DOHH2 (cell line): ENCODE measurements around the gene ZNF469.

Source experiments
- H3F3A ChIP-seq: fragments of 200-600 bp; sonication (generic), shearing (Covaris generic); 2 replicates; pipeline ENCODE4 v1.6.0; 2016; ENCODE audit warnings: antibody characterized with exemption, mild to moderate bottlenecking; ENCODE audit not compliant: control insufficient read depth, insufficient read depth
- H3K27ac ChIP-seq: fragments of 200-600 bp; sonication (generic); 2 replicates; pipeline ENCODE4 v1.5.1; 2014; ENCODE audit warnings: low read depth, mild to moderate bottlenecking, low read length, moderate library complexity
- H3K27me3 ChIP-seq: fragments of 200-600 bp; sonication (generic); 2 replicates; pipeline ENCODE4 v1.6.1; 2014; ENCODE audit warnings: mild to moderate bottlenecking, low read length, mixed read lengths; ENCODE audit not compliant: control insufficient read depth
- H3K36me3 ChIP-seq: fragments of 200-600 bp; sonication (generic); 2 replicates; pipeline ENCODE4 v1.6.1; 2014; ENCODE audit warnings: mild to moderate bottlenecking, low read length, moderate library complexity, mixed read lengths; ENCODE audit not compliant: control insufficient read depth
- H3K4me1 ChIP-seq: fragments of 200-600 bp; sonication (generic); 2 replicates; pipeline ENCODE4 v1.6.1; 2014; ENCODE audit warnings: mild to moderate bottlenecking, low read length, mixed read lengths; ENCODE audit not compliant: control insufficient read depth
- H3K4me2 ChIP-seq: fragments of 200-600 bp; sonication (generic); 2 replicates; pipeline ENCODE4 v1.6.0; 2014; ENCODE audit warnings: mild to moderate bottlenecking, low read length, moderate library complexity
- H3K4me3 ChIP-seq: fragments of 200-600 bp; sonication (generic); 2 replicates; pipeline ENCODE4 v1.5.1; 2014; ENCODE audit warnings: mild to moderate bottlenecking, low read length, mixed read lengths
- H3K79me2 ChIP-seq: fragments of 200-600 bp; sonication (generic); 2 replicates; pipeline ENCODE4 v1.6.1; 2014; ENCODE audit warnings: mild to moderate bottlenecking, low read length, mixed read lengths; ENCODE audit not compliant: control insufficient read depth
- H3K9me2 ChIP-seq: fragments of 200-600 bp; sonication (generic); replicated peaks from 2 replicates; pipeline ENCODE4 v1.6.1; 2014; ENCODE audit warnings: mild to moderate bottlenecking, low read length, mixed read lengths; ENCODE audit not compliant: control insufficient read depth
- H3K9me3 ChIP-seq: fragments of 200-600 bp; sonication (generic); 2 replicates; pipeline ENCODE4 v1.6.1; 2014; ENCODE audit warnings: antibody characterized with exemption, low read length, mixed read lengths; ENCODE audit not compliant: control insufficient read depth, insufficient read depth
- H4K20me1 ChIP-seq: fragments of 200-600 bp; sonication (generic); 2 replicates; pipeline ENCODE4 v1.6.0; 2014; ENCODE audit warnings: low read depth, mild to moderate bottlenecking, antibody characterized with exemption, low read length, moderate library complexity; ENCODE audit not compliant: control insufficient read depth, insufficient read depth
- CTCF ChIP-seq: fragments of 200-600 bp; sonication (generic); IDR thresholded peaks from one replicate; pipeline ENCODE4 v1.5.1; 2014; ENCODE audit warnings: antibody characterized with exemption, mild to moderate bottlenecking, low read depth, low read length; ENCODE audit not compliant: poor library complexity, severe bottlenecking
- EZH2phosphoT487 ChIP-seq: fragments of 200-600 bp; sonication (generic); IDR thresholded peaks from 2 replicates; pipeline ENCODE4 v1.6.1; 2017; ENCODE audit warnings: borderline replicate concordance, mild to moderate bottlenecking, antibody characterized with exemption, low read length, moderate library complexity, mixed read lengths

Gene ZNF469

DNA sequence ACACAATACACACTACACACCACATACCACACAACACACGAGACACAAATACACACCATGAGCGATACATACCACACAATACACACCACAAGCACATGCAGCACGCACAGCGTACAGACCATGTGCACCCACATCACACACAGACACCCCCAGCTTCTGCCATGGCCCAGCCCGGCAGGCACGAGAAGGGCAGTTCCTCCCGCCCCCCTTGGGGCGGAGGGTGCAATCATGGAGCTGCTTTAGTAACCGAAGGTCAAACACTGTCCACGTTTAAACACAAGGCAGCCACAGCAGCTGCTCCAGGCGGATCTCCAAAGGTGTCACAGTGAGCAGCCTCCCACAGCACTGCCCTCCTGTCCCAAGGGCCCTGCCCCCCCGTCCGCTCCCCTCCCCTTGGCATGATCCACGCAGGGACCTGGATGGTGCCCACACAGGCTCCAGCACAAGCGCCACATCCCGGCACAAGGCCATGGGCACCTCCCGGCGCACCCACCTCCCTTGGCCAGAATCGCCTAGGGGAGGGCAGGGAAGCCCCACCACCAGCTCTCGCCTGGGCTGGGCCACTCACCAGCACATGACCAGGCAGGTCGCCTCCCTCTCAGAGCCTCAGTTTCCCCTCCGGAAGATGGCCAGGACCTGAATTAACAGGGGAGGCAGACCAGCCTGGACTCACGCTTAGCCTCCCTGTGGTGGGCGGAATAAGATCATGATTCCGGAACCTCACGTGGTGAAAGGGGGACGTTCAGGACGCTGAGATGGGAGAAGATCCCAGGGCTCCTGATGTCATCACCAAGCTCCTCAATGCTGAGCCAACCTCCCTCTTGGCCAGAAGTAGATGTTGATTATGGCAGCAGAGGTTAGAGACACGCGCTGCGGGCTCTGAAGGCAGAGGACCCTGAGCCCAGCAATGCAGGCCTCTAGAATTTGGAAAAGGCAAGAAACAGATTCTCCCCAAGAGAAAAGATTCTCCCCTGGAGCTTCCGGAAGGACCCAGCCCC, 32.6 kb upstream of the ZNF469 start:
- Histone ChIP-seq H3K4me1 (peaks cover 12% of the 10 kb centered on the region), H3K27ac (no peak overlapping the region), H3K27me3 (no peaks in the 10 kb centered on the region), H4K20me1 (no peaks in the 10 kb centered on the region), H3F3A (no peaks in the 10 kb centered on the region), H3K36me3 (no peaks in the 10 kb centered on the region), H3K4me2 (no peak overlapping the region), H3K9me2 (no peaks in the 10 kb centered on the region), H3K4me3 (no peak overlapping the region), H3K79me2 (no peaks in the 10 kb centered on the region), H3K9me3 (no peaks in the 10 kb centered on the region)
- no peak for TF ChIP-seq EZH2phosphoT487
- TF ChIP-seq CTCF = no peak

DNA sequence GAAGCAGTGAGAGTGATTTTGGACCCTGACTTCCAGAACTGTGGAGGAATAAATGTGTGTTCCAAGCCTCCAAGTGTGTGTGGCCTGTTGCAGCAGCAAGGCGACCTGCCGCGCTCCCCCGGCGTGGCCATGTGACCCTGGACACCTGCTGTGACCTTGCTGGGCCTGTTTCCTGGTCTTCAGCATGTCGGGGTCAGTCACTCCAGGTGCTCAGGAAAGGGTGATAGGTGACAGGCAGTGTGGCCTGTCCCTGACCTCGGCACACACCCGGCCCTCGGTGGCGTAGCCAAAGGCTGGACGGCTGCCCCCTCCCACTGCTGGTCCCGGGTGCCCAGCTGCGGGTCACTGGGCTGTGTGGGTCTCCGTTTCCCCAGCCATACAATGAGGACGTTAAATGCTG, 31.8 kb upstream of the ZNF469 start:
- no peaks in the 10 kb centered on the region for H4K20me1 ChIP-seq
- H3K9me3 ChIP-seq = no peaks in the 10 kb centered on the region
- no peak overlapping the region for H3K27ac ChIP-seq
- no peaks in the 10 kb centered on the region for H3F3A ChIP-seq
- no peaks in the 10 kb centered on the region for H3K79me2 ChIP-seq
- no peak for TF ChIP-seq EZH2phosphoT487
- TF ChIP-seq CTCF = no peak
- H3K4me3 ChIP-seq = no peak overlapping the region
- H3K9me2 ChIP-seq = no peaks in the 10 kb centered on the region
- peaks cover 12% of the 10 kb centered on the region for H3K4me1 ChIP-seq
- no peak overlapping the region for H3K4me2 ChIP-seq
- H3K36me3 ChIP-seq = no peaks in the 10 kb centered on the region
- no peaks in the 10 kb centered on the region for H3K27me3 ChIP-seq

GRCh38 chr16:88351491-88352101, 31.2 kb upstream of the ZNF469 start:
- no peaks in the 10 kb centered on the region for H3K9me3 ChIP-seq
- no peaks in the 10 kb centered on the region for H3F3A ChIP-seq
- H3K4me3 ChIP-seq = no peak overlapping the region
- no peaks in the 10 kb centered on the region for H3K27me3 ChIP-seq
- H3K36me3 ChIP-seq = no peaks in the 10 kb centered on the region
- no peaks in the 10 kb centered on the region for H3K9me2 ChIP-seq
- peaks cover 12% of the 10 kb centered on the region for H3K4me1 ChIP-seq
- no peaks in the 10 kb centered on the region for H3K79me2 ChIP-seq
- no peak for TF ChIP-seq EZH2phosphoT487
- TF ChIP-seq CTCF = no peak
- H3K4me2 ChIP-seq = no peak overlapping the region
- no peaks in the 10 kb centered on the region for H4K20me1 ChIP-seq
- no peak overlapping the region for H3K27ac ChIP-seq
